ENCODE measurements around the gene PRF1.
"Not testable (repeated sequence)": the region's sequence is repeated elsewhere in the genome, so short reads cannot be mapped to it uniquely, and the experiment has no call there.

PRF1 gene

DNA sequence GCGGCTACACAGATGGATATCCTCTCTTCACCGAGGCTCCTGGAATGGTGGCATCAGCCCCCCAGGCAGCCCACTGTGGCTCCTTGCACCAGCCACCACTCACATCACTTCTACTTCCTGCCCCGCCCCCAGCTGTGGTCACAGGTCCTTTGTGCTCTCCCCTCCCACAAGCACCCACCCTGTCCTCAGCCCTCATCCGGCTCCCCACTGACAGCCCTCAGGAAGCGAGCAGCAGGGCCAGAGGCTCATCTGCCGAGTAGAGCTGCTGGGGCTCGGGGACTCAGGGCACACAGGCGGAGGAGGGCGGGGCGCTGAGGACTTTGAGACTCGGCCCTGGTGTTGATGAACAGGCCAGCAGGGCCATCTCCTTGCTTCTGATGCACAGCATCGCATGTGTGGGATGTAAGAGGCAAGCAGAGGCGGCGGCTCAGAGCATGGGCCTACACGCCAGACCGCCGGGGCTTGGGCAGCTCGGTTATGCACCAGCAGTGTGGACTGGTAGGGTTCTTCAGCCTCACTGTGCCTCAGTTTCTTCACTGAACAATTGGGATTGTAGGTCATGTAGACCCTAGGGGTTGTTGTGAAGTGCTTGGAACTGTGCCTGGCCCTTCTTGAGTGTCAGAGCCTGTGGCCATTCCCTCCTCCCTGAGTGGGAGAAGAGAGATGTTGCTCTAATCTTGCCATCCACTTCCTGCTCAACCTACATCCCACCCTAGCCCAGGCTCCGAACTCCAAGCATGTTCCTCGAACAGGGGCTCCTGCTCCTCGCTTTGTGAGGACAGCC is at the start of gene PRF1:
PRF1 (minus strand) TSS at position 77 of the 784 bp plus-strand sequence. CDS start 1,839 bp downstream, outside the sequence.
- no peak for DNase-seq

DNA sequence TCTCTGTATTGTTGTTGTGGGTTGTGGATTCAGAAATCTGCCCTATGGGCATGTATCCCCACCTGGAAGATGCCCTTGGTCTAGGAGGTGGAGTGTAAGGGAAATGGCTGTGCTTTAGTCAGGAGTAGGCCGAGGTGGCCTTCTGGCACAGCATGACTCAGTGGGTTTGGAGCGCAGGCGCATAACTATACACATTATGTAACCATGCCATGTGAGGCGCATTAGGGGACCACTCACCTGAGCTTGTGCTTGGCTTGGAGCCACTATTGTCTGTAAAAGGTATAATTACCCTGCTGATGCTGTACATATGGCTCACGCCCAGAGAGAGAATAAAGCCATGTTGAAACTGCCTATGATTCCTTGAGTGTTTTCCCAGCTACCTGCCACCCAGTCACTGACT is 49.1 kb upstream of the PRF1 start:
- no peak for DNase-seq

DNA sequence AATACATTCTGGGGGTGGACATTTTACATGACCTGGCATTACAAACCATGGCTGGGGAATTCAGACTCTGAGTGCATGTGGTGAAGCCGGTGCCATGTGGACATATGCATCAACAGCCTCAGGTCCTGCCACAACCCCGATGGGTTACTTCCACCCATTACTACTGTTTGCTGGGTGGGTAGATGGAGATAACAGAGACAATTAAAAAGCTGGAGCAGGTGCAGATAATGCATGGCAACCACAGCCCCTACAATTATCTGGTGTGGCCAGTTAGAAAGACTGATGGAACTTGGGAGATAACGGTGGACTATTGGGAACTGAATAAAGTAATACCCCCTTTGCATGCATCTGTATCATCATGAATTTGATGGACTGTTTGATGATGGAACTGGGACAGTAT is 48.2 kb upstream of the PRF1 start:
- DNase-seq, result no peak

DNA sequence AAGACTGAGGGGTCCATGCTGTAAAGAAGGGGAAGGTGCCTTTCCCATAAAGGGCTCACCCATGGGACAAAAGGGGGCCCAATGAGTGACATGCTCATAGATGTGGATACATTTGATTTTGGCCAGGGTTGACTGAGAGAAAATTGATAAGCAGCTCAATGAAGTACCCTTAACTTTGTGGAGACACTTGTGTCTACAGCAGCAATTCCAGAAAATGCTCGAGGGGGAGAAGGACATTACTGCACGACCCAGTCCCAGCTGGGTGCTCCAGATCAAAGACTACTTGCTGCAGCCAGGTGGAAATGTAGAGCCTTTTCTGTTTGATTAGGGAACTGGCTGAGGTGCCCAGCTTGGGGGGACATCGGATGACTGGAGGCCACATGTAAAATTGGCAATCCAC is 47.6 kb upstream of the PRF1 start:
- no peak for DNase-seq

DNA sequence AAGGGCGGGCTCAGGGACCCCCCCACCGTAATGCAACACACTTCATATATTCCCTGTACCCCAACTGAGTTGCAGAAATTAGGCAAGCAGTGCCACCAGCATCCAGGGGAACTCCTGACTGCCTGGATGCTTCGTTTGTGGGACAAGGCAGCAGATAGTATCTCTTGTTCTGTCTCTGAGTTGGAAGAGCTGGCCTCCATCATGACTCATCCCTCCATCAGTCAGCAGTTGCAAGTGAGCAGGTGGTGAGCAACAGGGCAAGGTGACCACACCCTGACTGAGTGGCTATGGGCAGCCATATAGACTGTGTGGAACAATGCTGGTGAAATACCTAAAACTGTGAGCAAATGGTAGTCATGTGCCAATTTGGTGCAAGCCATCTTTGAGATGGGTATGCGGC is 47.0 kb upstream of the PRF1 start:
- DNase-seq, result no peak

DNA sequence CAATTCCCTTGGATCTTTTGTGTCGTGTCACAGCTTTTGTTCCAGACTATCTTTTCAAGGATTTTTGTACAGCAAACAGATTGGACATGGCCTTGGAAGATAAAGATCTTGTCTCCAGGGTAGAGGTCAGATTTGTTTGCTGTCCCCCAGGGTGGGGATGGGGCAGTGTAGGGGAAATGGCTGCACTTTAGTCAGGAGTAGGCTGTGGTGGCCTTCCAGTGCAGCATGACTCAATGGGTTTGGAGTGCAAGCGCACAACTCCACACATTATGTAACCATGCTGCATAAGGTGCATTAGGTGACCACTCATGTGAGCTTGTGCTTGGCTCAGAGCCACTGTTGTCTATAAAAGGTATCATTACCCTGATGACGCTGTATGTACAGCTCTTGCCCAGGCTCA is 45.9 kb upstream of the PRF1 start:
- DNase-seq, result peak; percentile 12

DNA sequence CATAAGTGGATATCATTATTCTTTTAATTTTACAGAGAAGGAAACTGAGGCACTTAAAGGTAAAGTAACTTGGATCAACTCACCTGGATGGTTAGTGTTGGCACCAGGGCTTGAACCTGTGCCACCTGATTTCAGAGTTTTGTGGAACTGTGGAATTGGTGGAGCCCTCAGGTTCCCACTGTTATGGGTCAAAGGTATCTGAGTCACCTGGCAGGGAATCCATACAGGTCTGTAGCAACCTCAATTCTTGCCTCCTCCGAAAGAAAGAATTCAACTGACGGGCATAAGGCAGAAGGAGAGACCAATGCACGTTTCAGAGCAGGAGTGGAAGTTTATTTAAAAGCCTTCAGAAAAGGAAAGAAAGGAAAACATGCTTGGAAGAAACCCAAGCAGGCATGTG is 44.5 kb upstream of the PRF1 start:
- no peak for DNase-seq

DNA sequence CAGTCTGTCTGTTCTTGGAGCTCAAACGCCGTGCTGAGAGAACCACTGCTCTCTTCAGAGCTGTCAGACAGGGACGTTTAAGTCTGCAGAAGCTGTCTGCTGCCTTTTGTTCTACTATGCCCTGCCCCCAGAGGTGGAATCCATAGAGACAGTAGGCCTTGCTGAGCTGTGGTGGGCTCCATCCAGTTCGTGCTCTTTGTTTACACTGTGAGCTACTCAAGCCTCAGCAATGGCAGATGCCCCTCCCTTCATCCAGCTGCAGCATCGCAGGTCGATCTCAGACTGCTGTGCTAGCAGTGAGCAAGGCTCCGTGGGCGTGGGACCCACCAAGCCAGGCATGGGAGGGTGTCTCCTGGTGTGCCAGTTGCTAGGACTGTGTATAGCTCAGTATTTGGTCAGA is 42.4 kb upstream of the PRF1 start:
- not testable (repeated sequence) for DNase-seq

DNA sequence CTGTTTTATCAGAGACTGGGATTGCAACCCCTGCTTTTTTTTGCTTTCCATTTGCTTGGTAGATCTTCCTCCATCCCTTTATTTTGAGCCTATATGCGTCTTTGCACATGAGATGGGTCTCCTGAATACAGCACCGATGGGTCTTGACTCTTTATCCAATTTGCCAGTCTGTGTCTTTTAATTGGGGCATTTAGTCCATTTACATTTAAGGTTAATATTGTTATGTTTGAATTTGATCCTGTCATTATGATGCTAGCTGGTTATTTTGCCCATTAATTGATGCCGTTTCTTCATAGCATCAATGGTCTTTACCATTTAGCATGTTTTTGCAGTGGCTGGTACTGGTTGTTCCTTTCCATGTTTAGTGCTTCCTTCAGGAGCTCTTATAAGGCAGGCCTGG is 40.7 kb upstream of the PRF1 start:
- not testable (repeated sequence) for DNase-seq

DNA sequence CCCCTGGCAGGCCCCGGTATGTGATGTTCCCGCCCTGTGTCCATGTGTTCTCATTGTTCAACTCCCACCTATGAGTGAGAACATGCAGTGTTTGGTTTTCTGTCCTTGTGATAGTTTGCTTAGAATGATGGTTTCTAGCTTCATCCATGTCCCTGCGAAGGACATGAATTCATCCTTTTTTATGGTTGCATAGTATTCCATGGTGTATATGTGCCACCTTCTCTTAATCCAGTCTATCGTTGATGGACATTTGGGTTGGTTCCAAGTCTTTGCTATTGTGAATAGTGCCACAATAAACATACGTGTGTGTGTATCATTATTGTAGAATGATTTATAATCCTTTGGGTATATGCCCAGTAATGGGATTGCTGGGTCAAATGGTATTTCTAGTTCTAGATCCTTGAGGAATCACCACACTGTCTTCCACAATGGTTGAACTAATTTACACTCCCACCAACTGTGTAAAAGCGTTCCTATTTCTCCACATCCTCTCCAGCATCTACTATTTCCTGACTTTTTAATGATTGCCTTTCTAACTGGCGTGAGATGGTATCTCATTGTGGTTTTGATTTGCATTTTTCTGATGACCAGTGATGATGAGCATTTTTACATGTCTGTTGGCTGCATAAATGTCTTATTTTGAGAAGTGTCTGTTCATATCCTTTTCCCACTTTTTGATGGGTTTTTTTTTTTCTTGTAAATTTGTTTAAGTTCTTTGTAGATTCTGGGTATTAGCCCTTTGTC is 37.3 kb upstream of the PRF1 start:
- not testable (repeated sequence) for DNase-seq

DNA sequence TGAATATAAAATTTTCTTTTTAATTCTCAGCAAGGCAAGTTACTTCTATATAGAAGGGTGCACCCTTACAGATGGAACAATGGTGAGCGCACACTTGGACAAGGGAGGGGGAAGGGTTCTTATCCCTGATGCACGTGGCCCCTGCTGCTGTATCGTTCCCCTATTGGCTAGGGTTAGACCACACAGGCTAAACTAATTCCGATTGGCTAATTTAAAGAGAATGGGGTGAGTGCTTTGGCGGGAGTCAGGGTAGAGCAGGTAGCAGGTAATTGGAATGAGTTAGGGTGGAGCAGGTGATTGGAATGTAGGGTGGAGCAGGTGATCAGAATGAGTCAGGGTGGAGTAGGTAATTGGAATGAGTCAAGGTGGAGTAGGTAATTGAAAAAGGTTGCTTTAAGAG is 32.0 kb upstream of the PRF1 start:
- not testable (repeated sequence) for DNase-seq

DNA sequence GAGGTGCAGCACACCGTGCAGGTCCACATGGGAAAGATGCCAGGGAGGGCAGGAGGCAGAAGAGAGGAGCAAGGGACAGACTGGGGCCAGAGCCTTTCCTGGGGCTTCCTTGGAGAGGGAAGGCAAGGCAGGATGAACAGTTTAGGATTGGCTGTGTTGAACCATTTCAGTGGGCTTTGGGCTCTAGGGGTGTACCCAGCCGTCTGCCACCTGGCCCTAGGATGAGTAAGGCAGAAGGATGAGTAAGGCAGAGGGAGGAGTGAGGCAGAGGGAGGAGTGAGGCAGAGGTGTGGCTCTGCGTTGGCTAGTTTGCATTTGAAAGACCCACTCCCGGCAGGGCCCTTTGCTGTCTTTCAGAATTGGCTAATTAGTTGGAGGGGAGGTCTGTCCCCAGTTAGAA is 31.5 kb upstream of the PRF1 start:
- DNase-seq, result no peak

DNA sequence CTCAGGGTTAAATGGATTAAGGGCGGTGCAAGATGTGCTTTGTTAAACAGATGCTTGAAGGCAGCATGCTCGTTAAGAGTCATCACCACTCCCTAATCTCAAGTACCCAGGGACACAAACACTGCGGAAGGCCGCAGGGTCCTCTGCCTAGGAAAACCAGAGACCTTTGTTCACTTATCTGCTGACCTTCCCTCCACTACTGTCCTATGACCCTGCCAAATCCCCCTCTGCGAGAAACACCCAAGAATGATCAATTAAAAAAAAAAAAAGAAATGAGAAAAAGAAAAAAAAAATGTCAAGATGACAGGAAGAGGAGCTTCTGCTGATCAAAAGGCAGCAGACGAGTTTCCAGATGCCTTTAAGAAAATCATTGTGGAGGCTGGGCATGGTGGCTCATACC is 29.2 kb upstream of the PRF1 start:
- DNase-seq, result not testable (repeated sequence)

DNA sequence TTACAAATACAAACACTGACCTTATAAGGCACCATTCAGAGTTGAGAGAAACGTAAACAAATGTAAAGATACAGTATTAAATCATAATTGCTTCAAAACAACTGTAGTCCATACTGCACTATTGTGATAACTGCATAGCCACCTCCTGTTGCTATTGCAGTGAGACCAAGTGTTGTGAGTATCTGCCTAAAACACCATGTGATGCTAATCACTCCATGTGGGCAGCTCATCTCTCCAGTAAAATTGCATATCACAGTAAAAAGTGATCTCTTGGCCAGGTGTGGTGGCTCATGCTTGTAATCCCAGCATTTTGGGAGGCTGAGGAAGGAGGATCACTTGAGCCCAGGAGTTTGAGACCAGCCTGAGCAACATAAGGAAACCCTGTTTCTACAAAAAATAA is 26.8 kb upstream of the PRF1 start:
- no peak for DNase-seq

DNA sequence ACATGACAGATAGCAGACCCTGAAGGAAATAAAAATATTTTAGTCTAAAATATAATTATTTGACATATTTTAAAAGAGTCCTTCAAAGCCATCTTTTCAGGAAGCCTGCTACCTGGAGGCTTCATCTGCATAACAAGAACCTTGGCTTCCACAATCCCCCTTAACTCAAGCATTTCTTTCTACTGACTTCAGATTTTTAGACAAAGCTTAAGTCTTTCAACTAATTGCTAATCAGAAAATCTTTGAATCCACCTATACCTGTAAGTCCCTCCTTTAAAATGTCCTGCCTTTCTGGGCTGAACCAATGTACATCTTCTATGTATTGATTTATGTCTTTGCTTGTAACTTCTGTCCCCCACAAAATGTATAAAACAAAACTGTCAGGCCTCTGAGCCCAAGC is 23.5 kb upstream of the PRF1 start:
- DNase-seq, result no peak

DNA sequence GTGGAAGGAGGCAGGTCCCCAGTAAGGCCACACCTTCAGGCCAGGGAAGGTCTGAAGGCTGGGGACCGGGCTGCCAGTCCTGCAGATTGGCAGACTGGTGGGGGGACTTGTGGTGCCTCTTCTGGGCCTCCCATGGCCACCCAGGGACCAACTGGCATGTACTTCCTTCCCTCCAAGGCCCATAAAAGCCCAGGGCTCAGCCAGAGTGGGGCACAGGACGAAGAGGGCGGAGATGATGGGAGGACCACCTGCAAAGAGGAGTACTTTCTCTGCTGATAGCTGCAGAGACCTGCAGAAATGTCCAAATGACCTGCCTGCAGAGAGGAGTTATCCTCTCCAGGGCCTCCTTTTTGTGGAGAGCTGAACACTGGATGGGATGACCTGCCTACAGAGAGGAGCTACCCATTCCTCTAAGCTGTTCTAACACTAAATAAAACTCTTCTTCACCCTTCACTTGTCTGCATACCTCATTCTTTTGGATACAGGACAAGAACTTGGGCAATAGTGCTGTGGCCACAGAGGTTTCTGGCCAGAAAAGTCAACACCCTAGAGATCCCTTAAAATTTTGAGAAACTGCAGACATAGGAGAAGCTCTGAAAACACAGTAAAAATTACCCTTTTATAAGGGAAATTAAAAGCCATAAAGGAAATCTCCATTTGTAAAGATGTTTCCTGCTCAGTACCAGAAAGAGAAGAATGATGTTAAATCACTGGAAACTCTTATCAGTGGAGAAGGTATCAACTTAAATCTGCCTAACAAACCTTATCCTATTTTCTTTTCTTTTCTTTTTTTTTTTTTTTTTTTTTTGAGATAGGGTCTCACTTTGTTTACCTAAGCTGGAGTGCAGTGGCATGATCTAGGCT is 20.7 kb upstream of the PRF1 start:
- DNase-seq, result no peak

DNA sequence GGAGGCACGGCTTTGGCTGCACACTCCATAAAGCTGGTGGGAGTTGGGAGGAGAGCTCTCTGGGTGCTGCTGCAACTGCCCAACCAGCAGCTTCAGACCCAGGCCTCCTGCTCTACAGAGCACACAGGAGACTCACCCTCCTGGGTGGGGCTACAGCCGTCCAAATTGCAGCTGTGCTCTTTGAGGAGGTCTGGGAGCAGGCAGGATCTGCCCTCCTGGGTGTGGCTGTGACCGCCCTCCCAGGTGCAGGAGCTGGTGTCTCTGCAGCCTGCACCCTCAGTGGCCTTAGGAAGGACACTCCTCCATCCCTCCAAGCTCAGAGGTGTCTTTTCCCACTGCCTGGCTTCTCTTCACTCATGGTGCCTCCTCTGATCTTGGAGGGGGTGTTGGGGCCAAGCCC is 20.0 kb upstream of the PRF1 start:
- no peak for DNase-seq

DNA sequence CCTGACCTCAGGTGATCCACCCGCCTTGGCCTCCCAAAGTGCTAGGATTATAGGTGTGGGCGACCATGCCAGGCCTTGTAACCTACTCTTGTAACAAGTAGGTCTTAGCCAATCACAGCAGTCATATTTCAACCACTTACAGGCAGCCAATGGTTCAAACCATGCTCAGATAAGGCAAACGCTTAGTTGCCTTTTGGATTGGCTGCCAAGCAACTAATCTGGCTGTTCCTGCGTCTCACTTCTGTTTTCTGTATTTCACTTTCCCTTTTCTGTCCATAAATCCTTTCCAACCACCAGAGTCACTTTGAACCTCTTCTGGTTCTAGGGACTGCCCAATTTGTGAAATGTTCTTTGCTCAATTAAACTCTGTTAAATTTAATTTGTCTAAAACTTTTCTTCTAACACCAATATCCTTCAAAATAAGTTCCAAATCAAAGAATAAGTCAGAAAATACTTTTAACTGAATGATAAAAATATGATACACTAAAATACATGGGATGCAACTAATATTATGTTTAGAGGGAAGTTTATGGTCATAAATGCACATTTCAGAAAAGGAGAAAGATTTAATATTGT is 19.1 kb upstream of the PRF1 start:
- DNase-seq, result no peak

DNA sequence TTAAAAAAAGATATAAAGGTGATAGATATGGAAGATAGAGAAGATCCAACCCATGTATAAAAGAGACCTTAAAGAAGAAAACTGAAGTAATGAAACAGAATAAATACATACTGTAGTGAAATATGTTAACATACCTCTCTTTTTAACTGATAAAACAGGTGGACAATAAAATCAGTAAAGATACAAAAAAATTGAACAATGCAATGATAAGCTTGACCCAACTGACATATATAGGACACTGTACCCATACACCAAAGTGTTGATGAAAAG is 17.4 kb upstream of the PRF1 start:
- DNase-seq, result no peak

DNA sequence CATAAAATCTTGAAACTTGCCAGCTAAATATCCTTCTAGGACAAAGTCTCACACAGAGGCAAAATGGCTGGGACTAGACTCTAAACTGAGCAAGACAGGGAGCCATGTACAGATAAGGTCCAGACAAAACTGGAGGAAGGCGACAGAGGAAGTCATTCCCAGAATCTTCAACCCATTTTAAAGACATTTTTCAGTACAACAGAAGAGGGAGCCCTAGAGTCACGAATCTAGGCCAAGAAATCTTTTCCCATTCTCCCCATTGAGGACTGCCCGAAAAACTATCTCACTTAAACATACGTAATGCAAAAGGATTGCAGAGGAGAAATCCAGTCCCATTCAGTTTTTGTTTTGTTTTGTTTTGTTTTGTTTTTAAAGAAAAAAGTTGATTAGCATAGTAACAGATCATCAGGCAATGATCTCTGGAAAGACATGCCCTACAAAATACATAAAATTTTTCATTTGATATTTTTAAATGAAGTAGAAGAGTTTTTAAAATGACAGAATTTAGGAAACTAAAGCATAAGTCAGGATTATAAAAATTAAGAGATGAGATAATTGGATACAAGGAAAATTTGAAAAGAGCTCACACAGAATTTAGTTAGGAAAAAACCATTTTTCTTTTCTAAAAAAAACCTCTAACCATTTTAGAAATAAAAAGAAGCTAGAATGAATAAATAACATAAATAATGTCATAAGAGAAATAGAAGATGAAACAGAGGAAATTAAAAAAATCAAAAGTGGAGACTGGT is 16.9 kb upstream of the PRF1 start:
- DNase-seq, result peak; percentile 1

DNA sequence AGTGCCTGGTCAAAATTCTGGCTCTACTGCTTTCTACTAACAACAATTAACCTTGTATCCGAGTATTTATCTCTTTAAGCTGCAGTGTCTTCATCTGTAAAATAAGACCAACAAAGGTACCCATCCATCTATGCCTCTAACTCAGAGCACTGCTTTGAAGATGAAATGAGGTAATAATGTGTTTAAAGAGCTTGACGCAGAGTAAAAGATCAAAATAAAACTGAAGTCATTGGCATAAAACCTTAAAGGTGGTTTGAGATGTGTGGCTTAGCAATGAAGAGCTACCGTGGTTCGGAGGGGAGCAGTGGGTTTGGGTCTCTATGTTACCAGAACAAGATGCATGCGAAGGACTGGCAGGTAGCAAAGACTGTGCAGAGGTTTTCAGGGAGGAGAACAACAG is 16.1 kb upstream of the PRF1 start:
- no peak for DNase-seq

DNA sequence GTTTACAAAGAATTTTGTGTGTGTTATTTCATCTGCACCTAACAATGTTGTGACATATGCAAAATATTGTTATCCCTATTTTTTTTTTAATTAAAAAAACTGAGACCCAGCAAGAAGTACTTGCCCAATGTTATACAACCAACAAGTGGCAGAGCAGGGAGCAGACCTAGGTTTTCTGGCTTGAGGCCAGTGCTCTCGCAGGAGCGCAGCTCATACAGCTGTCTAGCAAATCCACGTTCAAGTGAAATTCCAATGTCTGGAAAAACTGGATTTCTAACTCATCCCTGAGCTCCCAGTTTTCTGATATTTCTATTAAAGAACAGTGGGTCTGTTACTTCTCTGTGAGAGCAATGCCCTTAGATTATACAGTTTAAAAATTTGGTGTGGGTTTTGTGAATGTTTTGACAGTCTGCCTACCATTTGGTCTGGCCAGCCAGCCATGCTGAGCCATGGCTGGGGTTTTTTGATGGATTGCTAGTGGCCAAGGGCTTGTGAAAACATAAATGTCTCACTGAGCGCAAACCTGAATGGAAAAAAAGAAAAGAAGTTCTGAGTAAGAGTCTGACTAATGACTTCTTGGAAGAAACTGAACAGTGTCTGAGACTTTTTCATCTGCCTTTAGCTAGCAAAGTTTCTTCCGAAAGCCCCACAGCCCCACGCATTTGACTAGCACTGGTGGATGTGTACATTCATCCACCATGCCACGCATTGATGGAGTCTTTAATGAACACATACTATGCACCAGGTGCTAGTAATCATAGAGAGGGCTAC is 15.4 kb upstream of the PRF1 start:
- no peak for DNase-seq

Data from NCI-H2029 (cell line).